Stimulated activated naive CD4-positive, alpha-beta T cell treated with Interleukin-2 at 50 U/mL for 16 hours (primary cell): Measurements from ENCODE around the gene NRL.

Experiments
- DNase-seq: peaks from one replicate; lab custom pipeline; 2025; lab: John Stamatoyannopoulos, UW

Gene NRL

GRCh38 chr14:24080888-24081738 lies 33.6 kb downstream of the NRL start:
- peak; percentile 69 for DNase-seq

GRCh38 chr14:24080142-24080530 lies 34.6 kb downstream of the NRL start:
- no peak for DNase-seq

GRCh38 chr14:24079491-24080141 lies 35.1 kb downstream of the NRL start:
- DNase-seq, result no peak

GRCh38 chr14:24078146-24078545 lies 36.6 kb downstream of the NRL start:
- DNase-seq, result no peak

- no peak for DNase-seq
Observed at GRCh38 chr14:24077086-24077485, 37.7 kb downstream of the NRL start.

- no peak for DNase-seq
Observed at GRCh38 chr14:24076302-24076601, 38.5 kb downstream of the NRL start.

- DNase-seq, result no peak
Observed at GRCh38 chr14:24075485-24076301, 39.1 kb downstream of the NRL start.

- no peak for DNase-seq
Observed at GRCh38 chr14:24074625-24075484, 39.9 kb downstream of the NRL start.

GRCh38 chr14:24072881-24073877 lies 41.6 kb downstream of the NRL start:
- DNase-seq, result no peak

- DNase-seq, result no peak
Observed at GRCh38 chr14:24072436-24072835, 42.3 kb downstream of the NRL start.

- no peak for DNase-seq
Observed at GRCh38 chr14:24071836-24072430, 42.8 kb downstream of the NRL start.

- DNase-seq, result peak; percentile 38
Observed at GRCh38 chr14:24071144-24071697, 43.5 kb downstream of the NRL start, which contains the start of gene CPNE6. CPNE6 (plus strand) TSS chr14:24071562; CDS start chr14:24072937, 1,375 bp downstream.

GRCh38 chr14:24070285-24071143 lies 44.2 kb downstream of the NRL start:
- DNase-seq, result no peak

GRCh38 chr14:24069411-24069735 lies 45.4 kb downstream of the NRL start:
- no peak for DNase-seq

GRCh38 chr14:24068711-24069410 lies 45.9 kb downstream of the NRL start:
- no peak for DNase-seq

GRCh38 chr14:24067133-24068082 lies 47.3 kb downstream of the NRL start:
- DNase-seq, result no peak

GRCh38 chr14:24066496-24067132 lies 48.1 kb downstream of the NRL start:
- DNase-seq, result no peak
